ENCODE results near the gene CAB39. TPM values are rescaled to one million over a fixed set of nuclear protein-coding genes. Genes with fewer than 3 reads are reported as not detected.

CAB39 gene
- total and polyA plus RNA-seq, 8 donors, result 9.9 to 41.6 (median 21.0) TPM

DNA sequence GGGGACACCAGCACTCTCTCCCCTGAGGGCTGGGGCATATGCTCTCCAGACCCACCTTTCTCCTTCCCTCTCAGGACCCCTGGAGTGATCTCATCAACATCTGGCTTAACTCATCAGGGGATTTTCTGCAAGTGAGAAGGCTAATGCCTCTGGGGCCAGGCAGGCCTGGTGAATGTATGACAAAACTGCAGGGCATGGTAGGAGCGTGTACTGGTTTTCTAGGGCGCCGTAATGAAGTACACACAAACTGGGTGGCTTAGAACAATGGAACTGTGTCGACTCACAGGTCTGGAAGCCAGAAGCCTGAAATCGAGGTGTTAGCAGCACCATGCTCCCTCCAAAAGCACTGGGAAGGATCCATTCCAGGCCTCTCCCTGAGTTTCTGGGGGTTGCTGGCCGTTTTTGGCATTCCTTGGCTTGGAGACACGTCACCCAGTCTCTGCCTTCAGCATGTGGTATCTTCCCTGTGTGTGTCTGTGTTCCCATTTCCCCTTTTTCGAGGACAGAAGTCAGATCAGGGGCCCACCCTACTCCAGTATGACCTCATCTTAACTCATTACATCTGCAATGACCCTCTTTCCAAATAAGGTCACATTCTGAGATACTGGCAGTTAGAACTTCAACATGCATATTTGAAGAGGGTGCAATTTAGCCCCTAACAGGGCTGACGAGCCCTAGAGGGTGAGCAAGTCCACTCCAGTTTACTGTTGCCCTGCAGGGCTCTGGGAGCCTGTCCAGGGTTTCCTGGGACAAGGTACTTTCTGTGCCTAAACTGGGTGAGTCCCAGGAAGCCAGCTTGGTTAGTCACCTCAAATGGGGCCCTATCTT lies 45.5 kb upstream of the CAB39 start:
- ATAC-seq (peak in 3 of 4 donors; percentile 24 to 65 (median 63)), FAIRE-seq (no peak), DNase-seq (no peak)
- TF ChIP-seq, protein P1, sequence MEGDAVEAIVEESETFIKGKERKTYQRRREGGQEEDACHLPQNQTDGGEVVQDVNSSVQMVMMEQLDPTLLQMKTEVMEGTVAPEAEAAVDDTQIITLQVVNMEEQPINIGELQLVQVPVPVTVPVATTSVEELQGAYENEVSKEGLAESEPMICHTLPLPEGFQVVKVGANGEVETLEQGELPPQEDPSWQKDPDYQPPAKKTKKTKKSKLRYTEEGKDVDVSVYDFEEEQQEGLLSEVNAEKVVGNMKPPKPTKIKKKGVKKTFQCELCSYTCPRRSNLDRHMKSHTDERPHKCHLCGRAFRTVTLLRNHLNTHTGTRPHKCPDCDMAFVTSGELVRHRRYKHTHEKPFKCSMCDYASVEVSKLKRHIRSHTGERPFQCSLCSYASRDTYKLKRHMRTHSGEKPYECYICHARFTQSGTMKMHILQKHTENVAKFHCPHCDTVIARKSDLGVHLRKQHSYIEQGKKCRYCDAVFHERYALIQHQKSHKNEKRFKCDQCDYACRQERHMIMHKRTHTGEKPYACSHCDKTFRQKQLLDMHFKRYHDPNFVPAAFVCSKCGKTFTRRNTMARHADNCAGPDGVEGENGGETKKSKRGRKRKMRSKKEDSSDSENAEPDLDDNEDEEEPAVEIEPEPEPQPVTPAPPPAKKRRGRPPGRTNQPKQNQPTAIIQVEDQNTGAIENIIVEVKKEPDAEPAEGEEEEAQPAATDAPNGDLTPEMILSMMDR (IDR thresholded peaks at IDR 0.05), result no peak
- Histone ChIP-seq H3K4me1 (no peaks in the 10 kb centered on the region), H3K9me3 (no peaks in the 10 kb centered on the region), H3K36me3 (no peaks in the 10 kb centered on the region), H3K27me3 (no peaks in the 10 kb centered on the region), H3K4me3 (no peak overlapping the region), H3K27ac (peak overlapping the region in 1 of 4 donors; percentile 30)
- intact Hi-C loops (cut with DNase I), result no loop called here
- WGBS, 2 donors, result 65 to 67% methylated on average over 9 of the region's 9 CpGs

DNA sequence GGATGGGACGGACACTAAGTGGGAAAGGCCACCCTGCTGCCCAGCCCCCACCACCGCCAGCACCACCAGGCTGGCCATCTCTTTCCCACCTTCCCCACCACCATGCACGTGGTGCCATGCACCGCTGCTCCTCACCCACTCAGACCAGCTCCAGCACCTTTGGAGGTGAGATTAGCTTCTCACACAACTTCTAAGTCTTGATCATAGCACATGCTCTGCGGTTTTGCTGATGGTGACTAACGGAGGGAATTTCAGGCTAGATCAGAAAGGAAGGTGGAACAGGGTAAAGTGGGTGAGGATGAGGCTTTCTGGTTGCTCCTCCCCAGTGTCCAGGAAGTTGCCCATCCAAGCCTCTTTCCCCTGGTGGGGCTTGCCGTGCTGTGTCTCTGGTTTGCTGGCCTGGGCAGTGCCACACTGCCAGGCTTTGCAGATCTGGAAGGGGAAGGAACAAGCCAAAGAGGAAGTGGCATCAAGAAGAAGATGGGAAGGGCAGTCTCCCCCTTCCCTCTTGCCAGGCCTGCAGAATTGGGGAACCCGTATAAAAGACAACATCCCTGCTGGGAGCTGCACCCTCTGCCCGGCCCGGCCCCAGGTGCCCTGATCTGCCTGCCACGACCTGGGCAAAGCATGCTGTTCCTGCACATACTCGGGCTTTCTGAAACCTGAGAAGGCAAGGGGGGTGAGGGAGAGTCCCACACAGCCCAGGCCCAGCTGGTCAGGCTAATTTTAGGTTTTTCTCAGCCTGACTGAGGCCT lies 44.3 kb upstream of the CAB39 start:
- FAIRE-seq (no peak), ATAC-seq (peak in 2 of 4 donors; percentile 65)

DNA sequence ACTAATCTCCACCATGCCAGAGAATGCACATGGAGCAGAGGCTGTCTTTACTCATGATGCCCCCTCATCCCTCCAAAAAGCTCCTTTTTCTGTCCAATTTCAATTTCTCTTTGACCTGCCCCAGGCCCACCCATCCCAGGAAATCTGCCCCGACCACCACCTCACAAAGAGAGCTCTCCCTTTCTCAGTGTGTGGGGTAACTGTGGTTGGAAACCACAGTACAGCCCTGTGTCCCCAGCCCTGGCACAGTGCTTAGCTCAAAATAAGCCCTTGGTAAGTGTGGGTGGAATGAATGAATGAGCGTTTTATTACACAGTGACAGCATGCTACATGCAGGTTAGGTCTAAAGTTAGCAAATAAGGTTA lies 43.7 kb upstream of the CAB39 start:
- TF ChIP-seq, protein P1 (IDR thresholded peaks at IDR 0.05), result no peak
- H3K27ac ChIP-seq, result no peak overlapping the region
- no peak for FAIRE-seq
- intact Hi-C loops (cut with DNase I), result no loop called here
- WGBS, 2 donors, result 58 to 61% methylated on average over 2 of the region's 2 CpGs
- DNase-seq, result no peak
- H3K9me3 ChIP-seq, result no peaks in the 10 kb centered on the region
- no peak overlapping the region for H3K4me3 ChIP-seq
- H3K36me3 ChIP-seq, result no peaks in the 10 kb centered on the region
- no peaks in the 10 kb centered on the region for H3K27me3 ChIP-seq
- no peaks in the 10 kb centered on the region for H3K4me1 ChIP-seq
- no peak for ATAC-seq

More for the DNA sequence above, 44.3 kb upstream of the CAB39 start:
- H3K9me3 ChIP-seq, result no peaks in the 10 kb centered on the region
- no peak overlapping the region for H3K4me3 ChIP-seq
- peak overlapping the region in 1 of 4 donors; percentile 30 for H3K27ac ChIP-seq
- H3K4me1 ChIP-seq, result no peaks in the 10 kb centered on the region
- WGBS, 2 donors, result 73 to 80% methylated on average over 10 to 12 of the region's 12 CpGs
- TF ChIP-seq, protein P1 (IDR thresholded peaks at IDR 0.05), result no peak
- H3K27me3 ChIP-seq, result no peaks in the 10 kb centered on the region
- intact Hi-C loops (cut with DNase I), result no loop called here
- H3K36me3 ChIP-seq, result no peaks in the 10 kb centered on the region
- DNase-seq, result peak in 1 of 6 donors; percentile 40

DNA sequence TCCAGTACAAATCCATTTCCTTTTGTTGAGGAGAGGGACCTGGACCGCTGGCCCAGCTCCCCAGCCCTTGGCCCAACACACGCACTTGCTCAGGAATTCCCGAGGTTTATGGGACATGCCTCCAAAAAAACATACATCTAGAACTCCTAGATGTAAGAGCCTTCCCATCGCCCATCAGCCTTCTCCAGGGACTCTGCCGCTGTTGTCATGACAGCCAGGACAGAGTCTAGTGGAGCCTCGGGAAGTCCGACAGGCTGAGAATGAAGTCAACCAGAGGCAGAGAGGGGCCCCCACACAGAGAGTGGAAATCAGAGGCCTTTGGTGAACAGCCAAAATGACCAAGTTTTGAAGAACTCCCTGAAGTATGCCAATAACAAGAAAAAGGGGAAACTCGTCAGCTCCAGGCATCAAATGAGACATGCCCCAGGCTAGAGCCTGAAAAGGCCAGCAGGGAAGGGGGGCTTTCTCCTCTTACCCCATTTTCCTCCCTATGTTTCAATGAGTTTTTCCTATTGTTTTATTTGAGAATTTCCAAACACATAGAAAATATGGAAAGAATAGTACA lies 43.2 kb upstream of the CAB39 start:
- H3K36me3 ChIP-seq, result no peaks in the 10 kb centered on the region
- ATAC-seq (peak in 2 of 4 donors; percentile 12 to 33), DNase-seq (no peak), FAIRE-seq (no peak)
- H3K4me3 ChIP-seq, result no peak overlapping the region
- no peak overlapping the region for H3K27ac ChIP-seq
- WGBS, 2 donors, result 78 to 88% methylated on average over 8 of the region's 8 CpGs
- H3K27me3 ChIP-seq, result no peaks in the 10 kb centered on the region
- no peaks in the 10 kb centered on the region for H3K9me3 ChIP-seq
- intact Hi-C loops (cut with DNase I), result no loop called here
- TF ChIP-seq, protein P1 (IDR thresholded peaks at IDR 0.05), result no peak
- H3K4me1 ChIP-seq, result no peaks in the 10 kb centered on the region
